ENCODE results near the gene DPY19L2.
"Not testable (repeated sequence)": the region's sequence is repeated elsewhere in the genome, so short reads cannot be mapped to it uniquely, and the experiment has no call there.

DPY19L2 gene

GRCh38 chr12:63668028-63668799 lies at the start of gene DPY19L2:
DPY19L2 (minus strand) TSS chr12:63668493; CDS start chr12:63668393, 100 bp downstream.
- peak; percentile 81 to 92 for DNase-seq

GRCh38 chr12:63716891-63717290 lies 48.6 kb upstream of the DPY19L2 start:
- DNase-seq: not testable (repeated sequence)

GRCh38 chr12:63715107-63715625 lies 46.9 kb upstream of the DPY19L2 start:
- DNase-seq: not testable (repeated sequence)

- DNase-seq: not testable (repeated sequence)
These were observed 46.1 kb upstream of the DPY19L2 start for GRCh38 chr12:63714409-63714808.

- not testable (repeated sequence) for DNase-seq
These were observed 45.4 kb upstream of the DPY19L2 start for GRCh38 chr12:63713681-63714075.

GRCh38 chr12:63712979-63713680 lies 44.8 kb upstream of the DPY19L2 start:
- not testable (repeated sequence) for DNase-seq

GRCh38 chr12:63712376-63712974 lies 44.2 kb upstream of the DPY19L2 start:
- not testable (repeated sequence) for DNase-seq

- DNase-seq: not testable (repeated sequence)
These were observed 43.0 kb upstream of the DPY19L2 start for GRCh38 chr12:63711339-63711738.

- DNase-seq: no peak
These were observed 38.0 kb upstream of the DPY19L2 start for GRCh38 chr12:63706336-63706735.

- DNase-seq: not testable (repeated sequence)
These were observed 31.5 kb upstream of the DPY19L2 start for GRCh38 chr12:63699678-63700382.

- not testable (repeated sequence) for DNase-seq
These were observed 30.7 kb upstream of the DPY19L2 start for GRCh38 chr12:63699011-63699410.

- not testable (repeated sequence) for DNase-seq
These were observed 22.5 kb upstream of the DPY19L2 start for GRCh38 chr12:63690837-63691236.

GRCh38 chr12:63689141-63689540 lies 20.8 kb upstream of the DPY19L2 start:
- DNase-seq: not testable (repeated sequence)

- DNase-seq: not testable (repeated sequence)
These were observed 18.3 kb upstream of the DPY19L2 start for GRCh38 chr12:63686623-63687022.

- not testable (repeated sequence) for DNase-seq
These were observed 17.5 kb upstream of the DPY19L2 start for GRCh38 chr12:63685789-63686188.

GRCh38 chr12:63682617-63683016 lies 14.3 kb upstream of the DPY19L2 start:
- peak in 1 of 2 experiments; percentile 54 for DNase-seq

GRCh38 chr12:63680758-63681157 lies 12.5 kb upstream of the DPY19L2 start:
- not testable (repeated sequence) for DNase-seq

GRCh38 chr12:63672550-63672949 lies 4.3 kb upstream of the DPY19L2 start:
- DNase-seq: peak in 1 of 2 experiments; percentile 19

- DNase-seq: not testable (repeated sequence)
These were observed 1.6 kb upstream of the DPY19L2 start for GRCh38 chr12:63669936-63670335.

- DNase-seq: not testable (repeated sequence)
These were observed 1.1 kb upstream of the DPY19L2 start for GRCh38 chr12:63669427-63669826.

- DNase-seq: peak; percentile 27 to 60
These were observed 590 bp upstream of the DPY19L2 start for GRCh38 chr12:63668800-63669365.

GRCh38 chr12:63663005-63663404 lies 5.3 kb downstream of the DPY19L2 start:
- DNase-seq: not testable (repeated sequence)
